H1 (cell line): ENCODE data around the gene ECI2. TPM values are rescaled to one million over a fixed set of nuclear protein-coding genes. Genes with fewer than 3 reads are reported as not detected.
A peak's percentile ranks its signal among the peaks of the same experiment; 100 is the strongest.

ENCODE experiments used
- HDAC2 ChIP-seq, 2 experiments: fragments of 300-600 bp in 1 of 2; sonication (generic) in 1 of 2; IDR thresholded peaks; 2 replicates each; pipeline ENCODE4 v1.6.1; 2011 to 2012; ENCODE audit warnings: low read depth in 2 of 2, low read length in 2 of 2, mild to moderate bottlenecking in 2 of 2, moderate library complexity in 2 of 2, borderline replicate concordance in 1 of 2, inconsistent platforms in 1 of 2
- KDM1A ChIP-seq: fragments of 200-600, 300-600 bp; sonication (generic); IDR thresholded peaks from 2 replicates; pipeline ENCODE4 v1.7.1; 2016; ENCODE audit warnings: mild to moderate bottlenecking, low read length, borderline replicate concordance
- POLR2A ChIP-seq, 2 experiments: IDR thresholded peaks; 1 replicate in 1 of 2; 2 replicates in 1 of 2; pipeline ENCODE4 v1.6.1; 2011; ENCODE audit warnings: low read depth in 2 of 2, low read length in 2 of 2, mild to moderate bottlenecking in 2 of 2; ENCODE audit errors: control extremely low read depth in 1 of 2
- SIN3A ChIP-seq, 2 experiments: IDR thresholded peaks in 1 of 2; conservative IDR thresholded peaks in 1 of 2; 2 replicates each; pipeline ENCODE4 v1.6.1; 2011 to 2012; ENCODE audit warnings: low read length in 2 of 2, improper control_type of control experiment in 1 of 2, low read depth in 1 of 2, mild to moderate bottlenecking in 1 of 2
- TAF1 ChIP-seq: IDR thresholded peaks from 2 replicates; pipeline ENCODE4 v1.6.1; 2011; ENCODE audit warnings: mild to moderate bottlenecking, low read depth, low read length
- polyA plus RNA-seq, 7 experiments: library from polyadenylated mRNA; depleted of rRNA in 3 of 7; stranded (reverse) in 5 of 7; unstranded in 2 of 7; fragments of >200 nt in 5 of 7; fragments of 200-250 nt in 2 of 7; gene quantifications; 1 replicate in 5 of 7; 2 replicates in 1 of 7; 4 replicates in 1 of 7; pipeline versions ENCODE4 v1.2.1 to v1.2.3, GENCODE V29; 2011 to 2013; ENCODE audit warnings: missing spikeins in 2 of 7, mixed read lengths in 2 of 7
- total RNA-seq: library from RNA; stranded (reverse); fragmentation: NEBNext Ultra II Directional; extraction: Animal tissue kit (Norgen Biotek cat#: 25700); gene quantifications from 2 replicates; pipeline ENCODE4 v1.2.1, GENCODE V29; 2021

Gene ECI2
- total and polyA plus RNA-seq, 2 of the 8 experiments (the other 6 are each of a cell fraction or from before 2014, with no cell fraction given) = 40.4 to 70.8 TPM

GRCh38 chr6:4135665-4136353 is 434 bp upstream of the ECI2 start (continued):
- TF ChIP-seq SIN3A (conservative IDR thresholded peaks at IDR 0.05 in 1 of 2, IDR thresholded peaks at IDR 0.05 in 1 of 2; ENCODE audit: low read depth in 1 of 2, low read length in 2 of 2) = 0 out of 4 replicates have a peak, but pooled peaks of 1 of the 2 experiments have one; percentile 41
- peak; percentile 12 to 45; a peak in 2 of 3 replicates for TF ChIP-seq POLR2A (IDR thresholded peaks at IDR 0.05; ENCODE audit: control extremely low read depth in 1 of 2, low read depth in 2 of 2, low read length in 2 of 2)
- TF ChIP-seq HDAC2 (IDR thresholded peaks at IDR 0.05; ENCODE audit: borderline replicate concordance in 1 of 2, low read depth in 2 of 2, low read length in 2 of 2) = peak in 1 of 2 experiments; percentile 13; a peak in 1 of 4 replicates
- TF ChIP-seq KDM1A = peak; percentile 35; the same call in 1 of the 2 replicates
- TF ChIP-seq TAF1 = peak; percentile 62
